Activated CD4-positive, alpha-beta T cell treated with anti-CD3 and anti-CD28 coated beads, Interleukin-2, Interleukin-6, amounts not matched to agents 100 ng/mL and 50 ng/mL, durations not matched to agents 16 hours and 8 hours (primary cell): ENCODE results near the gene SPNS2.

Experiments used
- DNase-seq: peaks from one replicate; pipeline ENCODE4 v3.0.0-alpha.2; 2020

The SPNS2 gene

GRCh38 chr17:4540224-4540651, 41.6 kb downstream of the SPNS2 start:
- DNase-seq = no peak

GRCh38 chr17:4540687-4541327, 42.1 kb downstream of the SPNS2 start:
- no peak for DNase-seq

GRCh38 chr17:4541328-4542002, 42.8 kb downstream of the SPNS2 start:
- DNase-seq = no peak

- DNase-seq = no peak
These were observed 43.5 kb downstream of the SPNS2 start for GRCh38 chr17:4542003-4542725.

GRCh38 chr17:4542726-4543191, 44.1 kb downstream of the SPNS2 start:
- no peak for DNase-seq

- DNase-seq = no peak
These were observed 44.9 kb downstream of the SPNS2 start for GRCh38 chr17:4543557-4544026.

GRCh38 chr17:4544135-4544950, 45.7 kb downstream of the SPNS2 start:
- no peak for DNase-seq

GRCh38 chr17:4544951-4545216, 46.2 kb downstream of the SPNS2 start:
- DNase-seq = no peak

GRCh38 chr17:4545217-4545951, 46.7 kb downstream of the SPNS2 start:
- DNase-seq = no peak

- no peak for DNase-seq
These were observed 48.6 kb downstream of the SPNS2 start for GRCh38 chr17:4547118-4547906.

GRCh38 chr17:4548061-4548461, 49.4 kb downstream of the SPNS2 start:
- DNase-seq = no peak

GRCh38 chr17:4548721-4549531, 50.2 kb downstream of the SPNS2 start:
- no peak for DNase-seq

GRCh38 chr17:4549781-4550533, 51.3 kb downstream of the SPNS2 start:
- DNase-seq = no peak

GRCh38 chr17:4550534-4551039, 51.9 kb downstream of the SPNS2 start:
- no peak for DNase-seq

- peak; percentile 42 for DNase-seq
These were observed 52.5 kb downstream of the SPNS2 start for GRCh38 chr17:4551141-4551540.

- DNase-seq = no peak
These were observed 53.3 kb downstream of the SPNS2 start for GRCh38 chr17:4551796-4552525.

GRCh38 chr17:4553669-4554068, 55.0 kb downstream of the SPNS2 start:
- DNase-seq = no peak

- DNase-seq = no peak
These were observed 55.8 kb downstream of the SPNS2 start for GRCh38 chr17:4554441-4554996.
